ENCODE measurements around the gene WNT7A.

The WNT7A gene

DNA sequence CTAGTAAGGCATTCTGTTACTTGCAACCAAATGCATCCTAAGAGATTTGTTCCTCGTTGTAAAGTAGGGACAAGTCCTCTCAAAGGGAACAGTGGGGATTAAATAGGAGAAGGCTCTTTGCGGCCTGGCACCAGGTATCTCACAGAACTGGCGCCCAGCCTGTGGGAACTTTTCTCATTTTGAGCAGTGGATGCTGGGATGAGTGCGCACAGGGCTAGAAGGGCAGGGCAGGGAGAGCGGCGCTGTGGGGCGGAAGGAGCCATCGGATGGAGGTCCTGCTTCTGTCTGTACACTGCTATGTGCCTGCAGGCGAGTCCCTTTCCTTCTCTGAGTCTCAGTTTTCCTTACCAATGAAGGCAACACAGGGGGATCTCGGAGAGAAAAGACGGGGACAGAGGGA, 50.6 kb downstream of the WNT7A start:
- no peak for DNase-seq (ENCODE audit: low read depth in 2 of 2, low spot score in 1 of 2)

DNA sequence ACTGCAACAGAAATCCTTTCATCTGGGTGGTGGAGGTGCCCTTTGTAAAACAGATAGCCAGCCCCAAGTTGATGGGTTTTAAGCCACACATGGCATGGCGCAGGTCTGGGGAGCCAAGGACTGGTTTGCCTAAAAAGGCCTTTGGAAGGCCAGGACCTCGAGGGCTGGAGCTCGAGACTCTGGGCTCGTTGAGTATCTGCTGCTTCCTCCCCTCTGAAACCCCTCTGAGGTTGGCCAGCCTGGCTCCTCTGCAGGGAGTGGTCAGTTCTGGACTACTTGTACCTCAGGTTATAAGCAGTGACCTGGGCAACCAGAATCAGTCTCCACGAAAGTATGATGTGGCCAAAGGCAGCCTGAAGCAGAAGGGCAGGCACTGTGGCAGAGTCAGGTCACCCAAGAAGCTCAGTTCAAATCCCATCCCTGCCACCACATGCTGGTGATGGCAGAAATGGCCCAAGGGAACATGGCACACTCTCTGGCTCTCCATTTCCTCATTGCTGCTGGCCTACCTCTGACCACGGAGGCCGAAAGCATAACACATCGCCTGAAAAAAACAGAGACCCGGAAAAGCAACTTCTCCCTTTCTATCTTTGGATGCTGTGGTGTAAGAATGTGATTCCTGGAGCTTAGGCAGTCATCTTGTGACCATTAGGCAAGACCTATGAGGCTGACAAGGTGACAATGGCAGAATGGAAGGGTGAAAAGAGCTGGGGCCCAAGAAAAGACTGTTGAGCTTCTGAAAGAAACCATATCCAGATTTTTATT, 51.2 kb downstream of the WNT7A start:
- DNase-seq (ENCODE audit: low read depth in 2 of 2, low spot score in 1 of 2): no peak

DNA sequence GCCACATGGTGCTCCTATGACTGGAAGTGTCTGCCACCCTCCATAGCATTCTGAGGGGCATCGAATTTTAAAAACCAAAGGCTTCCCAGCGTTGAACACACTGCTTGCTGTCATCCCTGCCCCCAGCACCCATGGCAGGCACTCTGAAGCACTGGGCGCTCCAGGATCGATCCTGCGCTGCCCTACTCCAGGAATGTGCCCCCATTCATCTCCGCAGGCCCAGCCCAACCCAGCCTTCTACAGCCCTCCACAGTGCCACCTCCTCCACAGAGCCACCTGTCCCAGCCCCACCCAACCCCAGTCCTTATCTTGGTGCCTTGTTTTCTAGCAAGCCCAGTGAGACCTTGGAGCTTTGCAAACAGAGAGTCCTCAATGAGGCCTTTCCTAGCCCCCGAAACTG, 52.2 kb downstream of the WNT7A start:
- no peak for DNase-seq (ENCODE audit: low read depth in 2 of 2, low spot score in 1 of 2)

DNA sequence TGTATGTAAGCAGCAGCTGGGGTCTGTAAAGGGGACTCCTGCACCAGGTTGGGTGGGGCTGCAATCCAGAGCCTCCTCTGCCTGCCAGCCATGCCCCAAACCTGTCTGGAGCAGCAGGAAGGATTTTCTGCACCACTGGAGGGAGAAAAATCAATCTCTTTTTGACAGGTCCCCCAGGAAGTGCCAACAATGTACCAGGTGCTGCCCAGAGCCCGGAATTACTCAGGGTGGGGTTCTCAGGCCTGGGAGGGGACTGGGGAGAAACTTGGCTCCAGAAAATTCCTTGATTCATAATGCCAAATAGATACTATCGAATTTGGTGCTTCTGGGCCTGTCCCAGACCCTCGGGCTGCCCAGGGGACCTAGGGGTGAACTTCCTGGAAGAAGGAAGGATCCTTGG, 52.6 kb downstream of the WNT7A start:
- no peak for DNase-seq (ENCODE audit: low read depth in 2 of 2, low spot score in 1 of 2)

DNA sequence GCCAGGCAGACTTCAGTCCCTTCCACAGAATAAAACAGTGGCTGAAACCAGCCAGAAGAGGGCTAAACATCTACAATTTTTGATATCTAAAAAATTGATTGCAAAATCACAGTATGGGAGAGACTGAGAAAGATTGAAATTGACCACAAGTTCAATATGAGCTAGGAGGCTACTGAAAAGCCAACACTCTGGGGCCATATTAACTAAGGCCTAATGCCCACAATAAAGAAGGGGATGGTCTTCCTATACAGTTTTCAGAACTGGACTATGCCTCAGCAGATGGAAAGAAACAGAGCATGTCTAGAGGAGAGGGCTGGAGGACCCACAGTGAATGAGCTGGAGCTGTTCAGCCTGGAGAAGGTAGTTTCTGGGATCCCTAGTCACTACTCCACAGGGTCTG, 53.2 kb downstream of the WNT7A start:
- no peak for DNase-seq (ENCODE audit: low read depth in 2 of 2, low spot score in 1 of 2)

DNA sequence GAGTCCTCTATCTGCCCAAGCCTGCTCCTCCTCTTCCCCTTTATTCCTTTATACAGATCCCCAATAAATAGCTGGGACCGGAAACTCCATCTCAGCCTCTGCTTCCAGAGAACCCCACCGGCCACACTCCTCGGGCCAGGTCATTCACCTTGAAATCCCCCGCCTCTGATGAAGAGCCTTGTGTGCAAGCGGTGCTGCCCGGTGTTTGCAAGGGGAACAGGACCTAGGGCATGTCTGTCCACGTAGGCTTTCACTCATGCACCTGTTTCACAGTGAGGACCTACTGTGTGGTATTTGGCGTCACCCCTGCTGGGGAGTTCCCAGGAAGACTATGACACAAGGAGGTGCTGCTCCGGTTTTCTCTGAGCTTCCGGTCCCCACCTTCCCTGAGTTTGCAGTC, 54.0 kb downstream of the WNT7A start:
- DNase-seq (ENCODE audit: low read depth in 2 of 2, low spot score in 1 of 2): no peak

DNA sequence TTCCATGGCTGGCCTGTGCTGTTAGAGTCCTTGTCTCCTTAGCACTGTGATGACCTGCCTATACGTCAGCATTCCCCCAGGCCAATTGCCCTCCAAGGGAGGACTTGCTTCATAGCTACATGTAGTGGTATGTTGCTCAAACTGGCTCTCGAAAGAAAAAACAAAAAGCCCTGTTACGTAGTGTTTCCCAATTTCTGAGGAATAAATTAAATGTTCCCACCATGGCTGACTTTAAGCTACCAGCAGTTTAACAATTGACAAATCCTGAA, 54.6 kb downstream of the WNT7A start:
- no peak for DNase-seq (ENCODE audit: low read depth in 2 of 2, low spot score in 1 of 2)

DNA sequence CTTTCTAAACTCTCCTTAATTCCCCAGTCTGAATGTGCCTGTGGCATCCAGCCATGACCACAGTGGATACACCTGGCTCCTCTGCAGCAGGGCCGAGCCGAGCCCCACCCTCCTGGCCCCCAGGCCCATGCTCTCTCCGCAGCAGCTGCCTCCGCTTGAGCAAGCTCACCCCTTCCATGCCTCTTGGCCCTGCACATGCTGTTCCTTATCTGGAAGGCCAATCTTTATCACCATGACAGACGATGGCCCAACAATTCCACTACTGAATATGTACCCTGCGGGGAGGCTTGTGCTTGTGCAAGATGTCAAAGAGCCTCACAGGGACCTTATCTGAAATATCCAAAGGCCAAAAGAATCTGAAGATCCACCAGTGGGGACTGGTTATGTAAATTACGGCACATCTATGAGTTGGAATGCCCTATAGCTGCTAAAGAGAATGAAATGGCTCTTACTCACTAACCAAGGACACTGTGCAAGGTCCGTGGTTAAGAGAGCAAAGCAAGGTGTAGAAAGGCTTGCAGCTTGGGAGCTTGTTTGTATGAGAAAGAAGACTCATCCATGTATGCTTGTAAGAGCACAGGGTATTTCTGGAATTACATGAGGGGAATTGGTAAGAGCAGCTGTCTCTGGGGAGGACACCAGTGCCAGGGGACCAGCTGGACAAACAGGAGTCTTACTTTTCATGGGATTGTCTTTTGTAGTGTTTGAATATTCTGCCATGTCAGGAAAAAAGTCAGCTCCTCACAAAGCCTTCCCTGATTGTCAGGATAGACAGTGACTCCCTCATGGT, 55.2 kb downstream of the WNT7A start:
- DNase-seq (ENCODE audit: low read depth in 2 of 2, low spot score in 1 of 2): no peak

DNA sequence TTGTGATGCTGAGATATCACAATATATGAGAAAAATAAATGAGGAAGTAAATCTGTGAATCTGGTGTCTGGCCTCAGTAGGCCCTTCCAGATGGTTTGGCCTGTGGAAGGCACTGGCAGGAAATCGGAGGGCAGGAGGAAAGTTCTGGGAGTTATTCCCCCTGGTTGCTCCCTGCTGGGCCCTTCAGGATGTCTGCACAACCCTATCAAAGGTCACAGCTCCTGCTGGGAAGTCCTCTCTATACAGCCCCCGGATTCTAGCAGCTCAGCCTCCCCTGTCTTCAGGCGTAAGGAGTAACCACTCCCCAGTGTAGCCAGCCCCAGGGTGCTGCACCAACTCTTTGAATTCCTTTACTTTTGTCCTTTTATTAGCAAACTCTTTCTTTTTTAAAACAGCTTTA, 56.2 kb downstream of the WNT7A start:
- no peak for DNase-seq (ENCODE audit: low read depth in 2 of 2, low spot score in 1 of 2)

DNA sequence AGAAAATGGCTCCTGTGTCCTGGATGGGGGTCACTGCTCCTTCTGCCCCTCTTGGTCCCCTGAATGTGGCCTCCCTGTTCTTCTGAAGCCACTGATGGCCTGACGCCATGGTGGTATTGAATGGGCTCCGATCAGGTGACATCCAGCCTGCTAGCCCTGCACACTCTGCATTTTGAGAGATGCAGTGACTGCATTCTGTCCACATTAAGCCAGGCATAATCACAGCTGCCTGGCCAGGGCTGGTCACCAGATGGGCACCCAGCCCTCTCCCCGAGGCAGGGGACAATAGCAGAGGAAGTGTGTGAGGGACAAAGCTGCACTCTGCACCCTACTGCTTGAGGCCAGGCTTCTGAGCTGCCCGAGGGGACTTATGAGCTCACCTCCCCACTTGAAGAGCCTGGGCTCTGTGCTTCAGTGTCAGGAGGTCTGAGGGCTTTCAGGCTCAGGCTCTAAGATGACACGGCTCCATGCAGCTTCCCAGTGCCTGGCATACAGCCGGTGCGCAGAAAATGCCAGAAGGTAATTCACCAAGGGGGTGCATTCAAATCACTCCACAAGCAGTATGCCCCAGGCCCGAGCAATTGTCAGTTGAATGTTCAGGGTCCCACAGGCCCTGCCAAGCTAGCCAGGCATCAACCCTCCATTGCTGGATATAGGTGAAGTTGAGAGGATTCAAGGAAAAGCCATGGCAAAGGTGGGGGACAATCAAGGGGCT, 56.8 kb downstream of the WNT7A start:
- DNase-seq (ENCODE audit: low read depth in 2 of 2, low spot score in 1 of 2): no peak

DNA sequence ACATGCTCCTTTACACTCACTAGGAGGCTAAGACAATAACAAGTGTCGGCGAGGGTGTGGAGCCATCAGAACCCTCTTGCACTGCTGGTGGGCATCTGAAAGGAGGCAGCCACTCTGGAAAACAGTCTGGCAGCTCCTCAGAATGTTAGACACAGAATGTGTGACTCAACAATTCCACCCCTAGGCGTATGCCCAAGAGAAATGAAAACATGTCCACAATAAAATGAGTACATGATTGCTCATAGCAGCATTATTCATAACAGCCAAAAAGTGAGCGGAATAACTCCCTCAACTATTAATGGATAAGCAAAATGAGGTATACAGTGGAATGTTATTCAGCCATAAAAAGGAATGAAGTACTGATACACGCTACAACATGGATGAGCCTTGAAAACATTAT, 57.8 kb downstream of the WNT7A start:
- no peak for DNase-seq (ENCODE audit: low read depth in 2 of 2, low spot score in 1 of 2)

DNA sequence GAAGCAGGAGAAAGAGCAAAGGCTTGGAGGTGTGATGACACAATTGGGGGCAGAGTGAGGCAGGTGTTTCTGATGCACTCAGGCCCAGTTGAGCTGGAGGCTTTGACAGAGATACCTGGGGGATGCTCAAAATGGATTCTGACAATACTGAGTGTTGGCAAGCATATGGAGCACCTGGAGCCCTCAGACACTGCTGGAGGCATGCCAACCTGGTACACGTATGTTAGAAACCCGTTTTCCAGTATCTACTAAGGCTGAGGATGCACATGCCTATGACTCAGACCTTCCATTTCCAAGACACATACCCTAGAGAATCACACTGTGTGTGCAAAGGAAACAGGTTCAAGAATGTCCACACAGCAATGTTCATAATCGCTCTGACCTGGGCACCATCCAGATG, 58.7 kb downstream of the WNT7A start:
- DNase-seq (ENCODE audit: low read depth in 2 of 2, low spot score in 1 of 2): no peak

DNA sequence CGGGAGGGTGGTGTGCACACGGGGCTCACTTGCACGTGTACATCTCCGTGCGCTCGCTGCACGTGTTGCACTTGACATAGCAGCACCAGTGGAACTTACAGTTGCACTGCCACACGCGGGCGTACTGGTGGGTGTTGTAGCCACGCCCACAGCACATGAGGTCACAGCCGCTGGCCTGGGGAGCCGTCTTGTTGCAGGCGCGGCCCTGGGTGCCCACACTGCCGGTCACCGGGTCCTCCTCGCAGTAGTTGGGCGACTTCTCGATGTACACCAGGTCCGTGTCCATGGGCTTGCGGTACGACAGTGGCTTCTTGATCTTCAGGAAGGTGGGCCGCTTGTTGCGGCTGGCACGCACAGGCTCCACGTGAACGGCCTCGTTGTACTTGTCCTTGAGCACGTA, 61.0 kb downstream of the WNT7A start:
- DNase-seq (ENCODE audit: low read depth in 2 of 2, low spot score in 1 of 2): no peak

DNA sequence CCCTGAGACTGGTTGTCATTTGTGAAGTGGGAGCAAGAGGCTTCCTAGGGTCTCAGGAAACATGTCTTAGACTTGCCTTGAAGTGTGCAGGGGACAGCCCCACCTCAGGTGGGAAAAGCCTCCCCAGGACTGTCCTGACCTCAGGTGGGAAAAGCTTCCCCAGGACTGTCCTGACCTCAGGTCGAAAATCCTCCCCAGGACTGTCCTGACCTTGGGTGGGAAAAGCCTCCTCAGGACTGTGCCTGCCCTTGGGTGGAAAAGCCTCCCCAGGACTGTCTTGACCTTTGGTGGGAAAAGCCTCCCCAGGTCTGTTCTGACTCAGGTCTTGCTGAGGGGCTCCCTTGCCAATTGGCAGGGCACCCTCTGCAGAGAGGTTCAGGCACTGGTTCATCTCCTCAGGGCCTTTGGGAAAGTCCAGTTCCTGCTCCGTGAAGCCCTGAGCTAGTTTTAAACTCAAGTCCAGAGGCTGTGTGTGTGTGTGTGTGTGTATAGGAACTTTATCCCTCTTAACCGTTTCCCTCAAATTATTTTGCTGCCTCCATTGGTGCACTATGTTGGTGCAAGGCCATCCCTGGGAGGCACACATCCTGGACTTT, 64.7 kb downstream of the WNT7A start:
- no peak for DNase-seq (ENCODE audit: low read depth in 2 of 2, low spot score in 1 of 2)

DNA sequence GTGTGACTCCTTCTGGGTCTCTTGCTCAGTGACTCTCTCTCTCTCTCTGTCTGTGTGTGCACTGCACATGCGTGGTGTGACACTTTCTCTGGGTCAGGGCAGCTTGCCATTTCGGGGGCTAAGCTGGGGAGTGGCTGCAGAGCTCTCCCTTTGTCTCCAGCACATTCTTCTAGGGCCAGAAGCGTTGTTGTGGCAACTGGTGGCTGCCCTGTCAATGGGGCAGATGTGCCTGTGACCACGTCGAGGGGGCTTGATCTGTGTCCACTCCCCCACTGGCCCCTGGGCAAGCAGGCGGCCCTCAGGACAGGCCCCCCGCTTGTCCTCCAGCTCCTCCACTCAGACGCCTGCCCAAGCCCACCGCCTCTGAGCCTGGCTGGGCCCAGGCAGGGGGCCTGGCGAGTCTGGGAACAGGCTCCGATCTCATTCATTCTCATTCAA, 67.8 kb downstream of the WNT7A start:
- DNase-seq (ENCODE audit: low read depth in 2 of 2, low spot score in 1 of 2): no peak

DNA sequence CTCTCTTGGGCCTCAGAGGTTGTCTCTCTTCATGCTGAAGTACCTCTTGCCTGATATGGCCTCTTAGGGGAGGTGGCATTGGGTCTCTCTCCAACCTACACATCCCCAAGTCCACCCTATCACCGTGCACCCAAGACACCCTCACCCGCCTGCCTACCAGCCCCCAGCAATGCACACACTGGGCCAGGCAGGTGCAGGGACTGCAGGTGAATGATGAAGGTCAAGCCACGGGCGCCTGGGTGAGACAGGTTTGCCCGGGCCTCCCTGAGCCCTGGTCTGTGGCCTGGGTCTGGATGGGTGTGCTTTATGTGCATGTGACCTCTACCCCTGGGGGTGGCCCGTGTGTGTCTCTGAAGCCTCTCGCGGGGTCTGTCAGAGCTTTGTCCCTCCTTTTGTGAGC, 68.3 kb downstream of the WNT7A start:
- DNase-seq (ENCODE audit: low read depth in 2 of 2, low spot score in 1 of 2): no peak

DNA sequence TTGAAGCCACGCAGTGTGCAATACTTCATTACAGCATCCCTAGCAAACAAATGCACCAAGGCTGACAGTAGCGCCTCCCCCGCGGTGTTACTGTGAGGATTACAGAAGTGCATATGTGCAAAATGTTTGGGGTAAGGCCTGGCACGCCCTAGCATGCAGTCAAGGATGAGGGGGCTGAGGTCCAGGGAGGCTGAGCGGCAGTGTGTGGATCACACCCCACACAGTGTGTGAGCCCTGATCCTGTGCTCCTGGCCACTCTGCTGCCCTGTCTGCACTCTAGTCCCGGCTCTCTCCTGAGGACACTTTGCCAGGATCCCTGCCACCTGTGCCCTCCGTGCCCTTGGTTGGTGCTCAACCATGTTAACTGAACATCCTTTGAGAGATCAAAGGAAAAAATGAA, 71.3 kb downstream of the WNT7A start:
- DNase-seq (ENCODE audit: low read depth in 2 of 2, low spot score in 1 of 2): no peak

DNA sequence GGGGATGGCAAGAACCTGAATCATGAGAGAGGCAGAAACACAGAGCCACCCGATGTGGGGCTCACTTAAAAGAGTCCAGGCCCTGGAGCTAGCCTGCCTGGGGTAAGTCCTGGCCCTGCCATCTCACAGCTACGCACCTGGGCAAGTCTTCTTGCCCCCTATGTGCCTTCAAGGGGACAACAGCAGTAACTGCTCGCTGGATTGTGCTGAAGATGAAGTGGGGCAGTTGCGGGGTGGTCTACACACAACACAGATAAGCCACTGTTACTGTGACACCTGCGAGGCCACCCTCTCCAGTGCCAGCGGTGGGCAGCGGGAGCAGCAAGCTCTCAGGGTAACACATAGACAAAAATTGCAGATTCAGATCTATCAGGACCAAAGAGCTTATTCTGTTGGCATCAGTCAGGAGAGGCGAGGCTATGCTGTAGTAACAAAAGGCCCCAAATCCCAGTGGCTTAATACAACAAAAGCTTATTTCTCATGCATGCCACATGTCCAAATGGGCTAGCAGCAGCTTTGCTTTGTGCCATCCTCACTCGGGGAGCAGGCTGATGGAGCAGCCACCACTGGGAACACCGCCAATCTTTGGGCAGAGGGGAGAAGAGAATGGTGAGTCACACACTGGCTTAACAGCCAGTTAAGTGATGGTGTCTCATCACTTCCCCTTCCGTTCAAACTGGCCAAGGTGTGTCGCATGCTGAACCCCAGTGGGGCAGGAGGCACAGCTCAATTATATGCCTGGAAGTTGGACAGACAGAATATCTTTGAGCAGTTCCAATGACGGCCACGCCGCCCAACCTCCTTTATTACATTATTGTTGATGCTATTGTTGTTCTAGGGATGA, 78.3 kb downstream of the WNT7A start:
- DNase-seq (ENCODE audit: low read depth in 2 of 2, low spot score in 1 of 2): no peak

DNA sequence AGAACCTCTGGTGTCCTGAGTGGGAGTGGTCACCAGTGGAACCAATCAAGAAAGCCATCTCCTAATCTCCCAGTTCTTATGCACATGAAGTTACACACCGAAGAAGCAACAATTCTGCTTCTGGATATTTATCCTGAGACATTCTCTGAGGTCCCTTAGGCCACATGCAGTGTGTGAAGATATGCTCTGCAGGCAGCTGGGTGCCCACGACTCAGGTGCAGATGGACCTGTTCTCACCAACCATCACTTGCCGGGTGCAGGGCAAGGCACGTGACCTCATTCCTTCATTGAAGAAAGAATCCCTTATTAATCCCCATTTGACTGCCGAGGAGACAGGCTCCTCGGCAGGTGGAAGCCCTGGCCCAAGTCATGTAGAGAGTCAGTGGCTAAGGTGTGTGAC, 79.8 kb downstream of the WNT7A start:
- DNase-seq (ENCODE audit: low read depth in 2 of 2, low spot score in 1 of 2): no peak

DNA sequence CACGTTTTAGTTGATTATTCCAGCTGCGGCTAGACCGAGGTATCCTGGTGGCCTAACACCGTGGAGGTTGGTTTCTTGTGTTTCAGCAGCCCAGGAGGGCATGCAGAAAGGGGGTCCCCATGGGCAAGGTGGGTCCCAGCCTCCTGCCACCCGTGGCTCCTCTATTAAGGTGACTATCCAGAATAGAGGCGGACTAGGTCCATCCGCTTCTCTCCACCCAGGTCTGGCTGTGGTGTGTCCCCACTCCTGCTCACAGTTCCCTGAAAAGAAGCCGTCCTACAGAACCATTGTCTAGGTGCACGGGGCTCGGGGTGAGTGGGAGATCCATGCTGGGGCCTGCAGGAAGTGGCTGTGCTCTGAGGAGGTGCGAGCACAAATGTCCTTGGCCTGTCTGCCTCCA, 81.5 kb downstream of the WNT7A start:
- no peak for DNase-seq (ENCODE audit: low read depth in 2 of 2, low spot score in 1 of 2)

All from stimulated activated CD8-positive, alpha-beta memory T cell treated with anti-CD3 and anti-CD28 coated beads, Interleukin-4, amount 100 ng/mL, for 1 hour (primary cell).